NCI-H345 treated with DMSO at 0.1 percent for 48 hours (cell line): Measurements from ENCODE around the gene RAB18.
"Not testable (repeated sequence)": the region's sequence is repeated elsewhere in the genome, so short reads cannot be mapped to it uniquely, and the experiment has no call there.

Experiments used
- DNase-seq: peaks from one replicate; lab custom pipeline; 2025; ENCODE audit not compliant: unreplicated experiment; lab: John Stamatoyannopoulos, UW

RAB18 gene

GRCh38 chr10:27503498-27504006 is 552 bp upstream of the RAB18 start:
- no peak for DNase-seq

- DNase-seq: no peak
Observed at GRCh38 chr10:27504808-27505460, 830 bp downstream of the RAB18 start.

DNA sequence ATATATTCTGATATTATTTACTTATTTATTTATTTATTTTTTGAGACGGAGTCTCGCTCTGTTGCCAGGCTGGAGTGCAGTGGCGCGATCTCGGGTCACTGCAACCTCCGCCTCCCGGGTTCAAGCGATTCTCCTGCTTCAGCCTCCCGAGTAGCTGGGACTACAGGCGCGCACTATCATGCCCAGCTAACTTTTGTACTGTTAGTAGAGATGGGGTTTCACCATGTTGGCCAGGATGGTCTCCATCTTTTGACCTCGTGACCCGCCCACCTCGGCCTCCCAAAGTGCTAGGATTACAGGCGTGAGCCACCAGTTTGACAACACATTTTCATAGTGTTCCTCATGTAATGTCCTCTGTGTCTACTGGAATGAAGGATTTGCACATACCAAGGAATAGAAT is 1.4 kb downstream of the RAB18 start:
- DNase-seq: not testable (repeated sequence)

- no peak for DNase-seq
Observed at GRCh38 chr10:27506280-27506679, 2.2 kb downstream of the RAB18 start.

DNA sequence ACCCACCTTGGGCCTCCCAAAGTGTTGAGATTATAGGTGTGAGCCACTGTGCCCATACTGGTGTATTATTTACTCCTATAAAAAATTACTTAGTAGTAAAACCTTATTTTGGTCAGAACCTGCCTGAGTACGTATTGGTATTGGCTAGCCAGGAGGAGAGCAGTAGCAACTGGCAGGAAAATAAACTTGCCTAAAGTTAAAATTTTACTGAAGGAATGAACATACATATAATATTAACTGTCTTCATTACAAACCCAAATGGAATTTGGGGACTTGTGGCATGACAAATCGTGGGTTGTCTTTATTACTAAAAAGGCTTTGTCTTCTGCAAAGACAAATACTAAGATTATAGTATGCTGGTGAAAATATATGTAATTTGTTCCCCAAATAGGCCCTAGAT is 8.4 kb downstream of the RAB18 start:
- no peak for DNase-seq

DNA sequence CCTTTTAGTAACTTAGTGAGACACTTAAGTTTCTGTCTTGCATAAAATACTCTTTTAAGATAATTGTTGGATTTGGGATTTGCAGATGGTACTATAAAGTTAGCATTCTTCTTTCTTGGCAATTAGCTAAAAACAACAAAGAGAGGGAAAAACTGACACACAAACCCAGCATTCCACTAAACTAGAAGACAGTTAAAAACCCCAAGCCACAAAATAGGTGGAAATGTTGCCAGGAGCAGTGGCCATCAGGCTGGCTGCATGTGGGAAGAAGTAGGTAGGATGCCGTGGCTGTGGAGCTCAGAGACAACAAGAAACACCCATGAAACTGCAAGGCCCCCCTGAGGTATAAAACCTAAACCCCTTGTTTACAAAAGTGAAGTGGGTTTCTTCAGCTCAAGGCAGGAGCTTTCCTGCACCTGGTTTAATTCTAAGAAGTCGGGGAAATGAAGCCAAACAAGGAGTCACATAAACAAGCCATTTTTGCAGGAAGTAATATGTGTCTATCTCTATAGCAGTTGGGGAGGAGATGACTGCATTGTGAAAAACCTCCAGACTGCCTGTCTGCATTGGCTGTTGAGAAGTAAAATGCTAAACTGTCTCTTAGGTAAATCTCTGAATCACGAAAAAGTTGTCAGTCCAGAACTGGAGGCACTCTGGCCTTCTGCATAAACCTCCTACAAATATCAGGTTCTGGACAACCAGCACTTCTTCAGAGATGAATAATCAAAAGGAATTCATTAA is 9.5 kb downstream of the RAB18 start:
- DNase-seq: no peak

- DNase-seq: no peak
Observed at GRCh38 chr10:27514243-27514642, 10.1 kb downstream of the RAB18 start.

GRCh38 chr10:27518261-27518660 is 14.2 kb downstream of the RAB18 start:
- DNase-seq: no peak

DNA sequence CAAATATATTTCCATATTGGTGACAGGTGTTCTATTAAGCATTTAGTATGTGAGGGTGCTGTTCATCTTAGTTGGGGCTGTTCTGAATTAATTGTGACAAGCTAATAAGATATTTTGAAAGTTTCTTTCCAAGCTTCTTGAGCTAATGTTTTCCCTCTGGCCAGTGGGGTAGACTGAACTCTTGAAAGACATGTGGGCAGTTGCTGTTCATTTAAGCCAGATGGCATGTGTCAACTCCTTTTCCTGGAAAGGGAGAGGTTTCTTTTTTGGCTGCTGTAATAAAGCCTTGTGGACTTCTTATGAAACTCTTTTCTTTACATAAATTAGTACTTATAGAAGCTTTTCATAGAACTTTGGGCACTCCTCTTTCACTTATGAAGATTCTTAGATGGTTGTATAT is 21.7 kb downstream of the RAB18 start:
- no peak for DNase-seq

GRCh38 chr10:27526242-27526641 is 22.1 kb downstream of the RAB18 start:
- DNase-seq: no peak

DNA sequence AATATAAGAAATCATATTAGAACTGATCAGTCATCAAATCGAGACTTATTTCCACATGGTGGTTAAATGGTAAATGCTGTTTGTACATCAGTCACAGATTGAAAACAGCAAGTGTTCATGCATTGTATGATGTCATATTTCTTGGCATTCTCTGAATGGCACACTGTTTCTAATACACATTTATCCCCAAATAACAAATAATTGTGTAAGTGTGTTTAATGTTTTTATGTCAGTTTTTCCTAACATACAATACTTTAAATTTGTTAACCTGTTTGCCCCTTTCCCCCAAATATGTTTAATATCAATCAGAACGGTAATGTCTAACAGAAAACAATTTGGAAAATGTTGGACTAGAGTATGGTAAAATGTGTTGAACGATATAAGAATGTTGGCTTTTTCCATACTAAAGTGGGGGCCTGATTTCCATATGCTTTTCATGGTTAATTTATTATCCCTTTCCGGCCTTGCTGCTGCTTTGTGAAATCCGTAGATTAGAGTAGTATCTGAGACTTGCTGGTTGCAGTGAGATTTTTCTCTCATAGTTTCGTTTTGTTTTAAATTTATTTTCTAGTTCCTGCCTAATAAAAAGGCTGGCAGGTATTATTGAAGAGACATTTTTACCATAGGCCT is 23.7 kb downstream of the RAB18 start:
- DNase-seq: no peak

DNA sequence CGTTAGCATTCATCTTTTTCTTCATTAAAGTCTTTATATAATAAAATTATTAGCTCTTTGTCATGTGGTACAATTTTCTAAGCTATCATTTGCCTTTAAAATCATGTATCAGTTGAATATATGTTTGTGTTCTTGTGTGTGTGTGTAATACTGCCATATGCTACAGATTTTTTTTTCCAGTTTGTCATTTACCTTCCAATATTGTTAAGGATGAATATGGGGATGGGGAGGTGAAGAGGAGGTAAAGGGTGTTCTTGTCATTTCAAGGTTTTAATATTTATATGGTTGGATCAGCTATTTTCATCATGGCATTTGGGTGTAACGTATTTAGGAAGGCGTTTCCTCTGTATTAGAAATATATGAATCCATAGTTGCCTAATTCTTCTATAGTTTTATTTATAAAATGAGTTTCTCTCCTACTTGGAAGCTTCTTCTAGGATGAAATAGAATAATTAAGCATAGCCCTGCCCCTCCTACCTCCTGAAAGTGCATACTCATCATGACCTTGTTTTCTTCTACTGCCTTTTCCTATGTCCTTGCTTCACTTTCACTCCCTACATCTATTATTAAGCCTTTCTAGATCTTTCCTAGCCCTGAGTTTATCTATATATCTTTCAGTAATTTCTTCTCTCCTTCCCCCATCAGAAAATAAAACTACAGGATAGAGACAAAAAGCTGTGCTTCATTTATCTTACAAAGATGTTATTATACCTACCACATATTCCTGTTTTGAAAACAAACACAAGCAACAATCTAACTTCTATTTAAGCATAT is 25.1 kb downstream of the RAB18 start:
- DNase-seq: no peak

GRCh38 chr10:27530477-27530876 is 26.4 kb downstream of the RAB18 start:
- DNase-seq: no peak

DNA sequence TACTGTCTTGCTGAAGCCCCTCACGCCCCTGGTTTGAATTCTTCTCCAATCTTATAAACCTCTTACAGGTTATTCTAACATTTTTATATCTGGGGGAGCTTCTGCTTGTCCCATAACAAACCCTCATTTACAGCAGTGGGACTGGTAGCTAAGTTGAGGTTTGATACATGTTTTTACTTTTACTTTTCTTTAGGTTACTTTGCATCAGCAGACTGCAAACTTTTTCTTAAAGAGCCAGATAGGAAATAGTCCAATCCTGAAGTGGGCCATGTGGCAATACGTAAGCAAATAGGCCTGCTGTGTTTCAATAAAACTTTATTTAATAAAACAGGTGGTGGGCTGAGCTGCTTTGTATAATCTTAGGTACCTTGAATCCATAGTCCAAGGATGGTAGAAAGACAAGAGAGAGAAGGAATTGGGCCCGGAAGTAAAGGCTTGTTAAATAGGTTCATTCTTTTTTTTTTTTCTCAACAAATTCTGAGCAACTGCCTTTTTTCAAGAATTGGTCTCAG is 27.3 kb downstream of the RAB18 start:
- DNase-seq: no peak

DNA sequence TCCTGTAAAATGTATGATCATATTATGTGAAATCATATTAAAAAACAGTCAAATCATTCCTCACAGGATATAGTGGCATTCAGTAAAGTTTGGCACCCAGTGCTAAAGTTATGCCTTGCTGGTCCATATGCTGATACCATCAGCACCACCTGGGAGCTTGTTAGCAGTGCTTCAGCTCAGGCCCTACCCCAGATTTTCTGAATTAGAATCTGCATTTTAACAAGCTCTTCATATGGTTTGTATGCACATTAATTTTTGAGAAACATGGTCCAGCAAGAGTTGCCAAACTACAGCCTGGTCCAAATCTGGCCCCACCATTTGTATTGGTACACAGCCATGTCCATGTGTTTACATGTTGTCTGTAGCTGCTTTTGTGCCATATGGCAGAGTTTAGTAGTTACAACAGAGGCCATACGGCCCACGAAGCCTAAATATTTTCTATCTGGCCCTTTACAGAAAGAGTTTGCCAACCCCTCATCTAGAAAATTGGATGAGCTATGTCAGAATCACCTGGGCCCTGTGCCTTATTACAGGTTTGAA is 30.1 kb downstream of the RAB18 start:
- DNase-seq: no peak

DNA sequence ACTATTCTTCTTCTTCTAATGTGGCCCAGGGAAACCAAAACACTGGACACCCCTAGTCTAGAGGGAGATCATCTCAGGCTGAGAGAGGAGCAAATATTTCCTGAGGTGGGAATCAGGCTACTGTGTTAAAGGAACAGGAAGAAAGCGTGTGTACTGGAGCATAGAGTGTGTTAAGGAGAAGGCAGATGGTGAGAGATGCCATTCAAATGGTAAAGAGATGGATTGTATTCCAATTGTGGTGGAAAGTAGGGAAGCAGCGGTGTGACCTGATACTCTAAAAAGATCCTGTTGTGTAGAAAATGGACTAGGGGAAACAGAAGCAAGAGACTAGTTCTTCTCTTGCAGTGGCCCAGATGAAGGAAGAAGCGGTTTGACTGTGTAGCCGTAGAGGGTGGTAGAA is 31.2 kb downstream of the RAB18 start:
- DNase-seq: no peak

DNA sequence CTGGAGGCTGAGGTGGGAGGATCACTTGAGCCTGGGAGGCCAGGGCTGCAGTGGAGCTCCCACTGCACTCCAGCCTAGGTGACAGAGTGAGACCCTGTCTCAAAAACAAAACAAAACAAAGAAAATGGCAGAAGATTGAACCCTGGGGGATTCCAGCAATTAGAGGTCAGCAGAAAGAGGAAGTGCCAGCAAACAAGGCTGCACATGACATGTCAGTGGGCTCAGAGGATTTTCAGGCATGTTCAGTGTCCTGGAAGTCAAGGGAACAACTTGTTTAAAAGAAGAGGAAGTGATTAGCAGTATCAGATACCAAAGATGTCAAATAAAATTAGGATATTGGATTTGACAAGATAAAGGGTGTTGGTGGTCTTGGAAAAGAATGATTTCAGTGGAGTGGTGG is 32.3 kb downstream of the RAB18 start:
- DNase-seq: no peak

GRCh38 chr10:27537166-27537565 is 33.1 kb downstream of the RAB18 start:
- no peak for DNase-seq

- DNase-seq: no peak
Observed at GRCh38 chr10:27537787-27538186, 33.7 kb downstream of the RAB18 start.

DNA sequence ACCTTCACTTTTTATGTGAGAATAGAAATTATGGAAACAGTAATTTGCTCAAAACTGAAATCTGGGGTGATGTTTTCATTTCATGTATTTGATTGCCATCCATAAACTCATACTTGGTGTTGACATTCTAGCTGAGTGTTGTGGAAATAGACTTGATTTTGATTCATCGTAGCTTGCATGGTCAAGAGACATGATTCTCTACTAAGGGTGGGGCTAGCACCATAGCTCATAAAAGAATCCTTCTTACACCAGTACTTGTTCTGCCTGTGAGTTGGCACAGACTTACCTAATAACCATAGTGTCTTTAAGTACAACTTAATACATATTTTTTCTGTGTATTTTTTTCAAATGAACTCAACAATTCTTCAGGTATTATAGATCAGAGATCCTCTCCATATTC is 36.6 kb downstream of the RAB18 start:
- no peak for DNase-seq
